Hepatocyte (in vitro differentiated cells): ENCODE data around the gene MDFI. TPM values are rescaled to one million over a fixed set of nuclear protein-coding genes. Genes with fewer than 3 reads are reported as not detected.

Source experiments
- DNase-seq: peaks from one replicate; pipeline ENCODE4 v3.0.0-alpha.2; 2016; ENCODE audit warnings: low spot score
- H2AFZ ChIP-seq: fragments of 200-600 bp; sonication (generic); 2 replicates; pipeline ENCODE4 v1.6.0; 2016; ENCODE audit warnings: antibody characterized with exemption, mild to moderate bottlenecking
- H3K27ac ChIP-seq: fragments of 200-600 bp; sonication (generic); 2 replicates; pipeline ENCODE4 v1.5.1; 2016; ENCODE audit warnings: mild to moderate bottlenecking
- H3K27me3 ChIP-seq: fragments of 200-600 bp; sonication (generic); 2 replicates; pipeline ENCODE4 v1.6.1; 2016
- H3K36me3 ChIP-seq: fragments of 200-600 bp; sonication (generic); replicated peaks from 2 replicates; pipeline ENCODE4 v1.5.1; 2016; ENCODE audit warnings: low read depth; ENCODE audit not compliant: insufficient read depth
- H3K4me1 ChIP-seq: fragments of 200-600 bp; sonication (generic); 2 replicates; pipeline ENCODE4 v1.5.1; 2016; ENCODE audit warnings: mild to moderate bottlenecking, moderate library complexity; ENCODE audit not compliant: insufficient read depth
- H3K4me2 ChIP-seq: fragments of 200-600 bp; sonication (generic); 2 replicates; pipeline ENCODE4 v1.6.0; 2016
- H3K4me3 ChIP-seq: fragments of 200-600 bp; sonication (generic); 2 replicates; pipeline ENCODE4 v1.5.1; 2016; ENCODE audit warnings: mild to moderate bottlenecking
- H3K79me2 ChIP-seq: fragments of 200-600 bp; sonication (generic); 2 replicates; pipeline ENCODE4 v1.6.0; 2017; ENCODE audit warnings: mild to moderate bottlenecking
- H3K9me2 ChIP-seq: fragments of 200-600 bp; sonication (generic); replicated peaks from 2 replicates; pipeline ENCODE4 v1.6.0; 2017; ENCODE audit warnings: mild to moderate bottlenecking; ENCODE audit not compliant: insufficient read depth
- H3K9me3 ChIP-seq: fragments of 200-600 bp; sonication (generic); 2 replicates; pipeline ENCODE4 v1.5.1; 2016; ENCODE audit warnings: low read depth, mild to moderate bottlenecking
- H4K20me1 ChIP-seq: fragments of 200-600 bp; sonication (generic); 2 replicates; pipeline ENCODE4 v1.6.0; 2016; ENCODE audit warnings: mild to moderate bottlenecking; ENCODE audit not compliant: insufficient read depth, poor library complexity, severe bottlenecking
- CTCF ChIP-seq: fragments of 200-600 bp; sonication (generic); IDR thresholded peaks from 2 replicates; pipeline ENCODE4 v1.5.1; 2016; ENCODE audit warnings: antibody characterized with exemption, mild to moderate bottlenecking; ENCODE audit not compliant: poor library complexity
- EZH2 ChIP-seq: fragments of 200-600 bp; sonication (generic); IDR thresholded peaks from 2 replicates; pipeline ENCODE4 v1.6.1; 2016; ENCODE audit warnings: antibody characterized with exemption, mild to moderate bottlenecking, borderline replicate concordance
- EZH2phosphoT487 ChIP-seq: fragments of 200-600 bp; sonication (generic); IDR thresholded peaks from one replicate; pipeline ENCODE4 v1.6.1; 2018; ENCODE audit warnings: antibody characterized with exemption, mild to moderate bottlenecking, low read depth, moderate library complexity; ENCODE audit not compliant: unreplicated experiment, severe bottlenecking
- WGBS: methylation state at CpG from one replicate; pipeline ENCODE4 v1.1.6; 2016; ENCODE audit warnings: low lambda C conversion rate; ENCODE audit errors: missing lambda C conversion rate; 5-methylcytosine and 5-hydroxymethylcytosine counted together
- polyA plus RNA-seq: library from polyadenylated mRNA; unstranded; fragments of >200 nt; fragmentation: Nextera tagmentation; extraction: Ambion mirVana; gene quantifications from 2 replicates; pipeline ENCODE4 v1.2.1, GENCODE V29; 2016
- total RNA-seq: library from RNA; depleted of rRNA; stranded (reverse); fragments of >200 nt; gene quantifications from 2 replicates; pipeline ENCODE4 v1.2.3, GENCODE V29; 2014

The MDFI gene
- total and polyA plus RNA-seq, 2 experiments from 2014 or later: 45.2 to 106 TPM

DNA sequence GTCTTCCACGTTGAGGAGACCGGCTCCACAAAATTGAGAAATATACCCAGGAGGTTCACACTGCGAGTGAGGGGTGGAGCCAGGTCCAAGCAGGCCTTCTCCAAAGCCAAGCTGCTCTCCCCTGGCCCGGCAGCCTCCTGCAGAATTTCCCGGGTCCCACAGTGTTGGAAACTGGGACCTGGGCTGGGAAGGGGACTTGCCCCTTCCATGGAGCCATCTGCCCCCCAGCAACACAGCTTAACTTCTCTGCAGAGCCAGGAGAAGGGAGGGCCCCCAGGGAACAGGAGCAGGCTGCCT, 35.4 kb downstream of the MDFI start:
- Histone ChIP-seq H3K36me3 (no peaks in the 10 kb centered on the region), H3K4me2 (no peak overlapping the region), H3K4me1 (no peaks in the 10 kb centered on the region), H3K9me2 (no peaks in the 10 kb centered on the region), H4K20me1 (no peaks in the 10 kb centered on the region), H3K79me2 (no peaks in the 10 kb centered on the region), H3K9me3 (no peaks in the 10 kb centered on the region), H3K4me3 (no peak overlapping the region), H3K27ac (no peak overlapping the region), H2AFZ (no peak overlapping the region), H3K27me3 (peaks cover 3% of the 10 kb centered on the region)
- TF ChIP-seq CTCF (no peak), EZH2phosphoT487 (no peak), EZH2 (no peak)
- DNase-seq: no peak
- 74% methylated on average over 5 of the region's 5 CpGs for WGBS

GRCh38 chr6:41674231-41675000, 36.1 kb downstream of the MDFI start:
- Histone ChIP-seq H3K27me3 (peaks cover 3% of the 10 kb centered on the region), H3K27ac (no peak overlapping the region), H3K9me3 (no peaks in the 10 kb centered on the region), H3K4me1 (no peaks in the 10 kb centered on the region), H3K36me3 (no peaks in the 10 kb centered on the region), H3K9me2 (no peaks in the 10 kb centered on the region), H4K20me1 (no peaks in the 10 kb centered on the region), H3K79me2 (no peaks in the 10 kb centered on the region), H3K4me3 (no peak overlapping the region), H2AFZ (no peak overlapping the region), H3K4me2 (no peak overlapping the region)
- no peak for TF ChIP-seq EZH2
- TF ChIP-seq EZH2phosphoT487: no peak
- TF ChIP-seq CTCF: no peak
- 83% methylated on average over 7 of the region's 7 CpGs for WGBS
- no peak for DNase-seq

DNA sequence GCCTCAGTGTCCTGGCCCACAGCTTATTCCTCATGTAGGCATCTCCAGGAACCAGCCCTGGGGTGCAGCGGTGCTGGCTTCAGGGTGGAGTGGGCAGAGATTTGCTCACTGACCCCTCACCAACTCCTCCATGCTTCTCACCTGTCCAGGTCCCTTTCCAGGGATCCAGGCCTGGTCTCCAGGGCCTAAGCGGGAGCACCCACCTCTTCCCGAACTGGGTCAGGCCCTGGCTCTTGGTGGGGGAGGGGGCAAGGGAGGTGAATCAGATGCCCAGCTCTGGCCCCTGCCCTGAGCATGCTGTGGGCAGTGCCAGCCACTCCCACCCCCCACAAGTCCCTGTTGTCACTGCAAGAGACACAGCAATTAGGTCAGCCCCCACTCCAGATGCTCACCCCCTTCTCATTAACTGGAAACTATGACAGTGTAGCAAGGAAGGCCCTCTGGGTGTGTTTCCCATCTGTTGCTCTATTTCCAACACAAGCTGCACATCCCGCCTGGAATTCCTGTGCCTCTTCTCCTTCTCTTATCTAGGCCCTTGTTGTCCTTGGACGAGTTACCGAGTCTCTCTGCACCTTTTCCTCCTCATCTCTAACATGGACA, 37.0 kb downstream of the MDFI start:
- Histone ChIP-seq H2AFZ (no peak overlapping the region), H3K9me2 (no peaks in the 10 kb centered on the region)
- no peak for DNase-seq

More for the DNA sequence above, 37.0 kb downstream of the MDFI start:
- H3K9me3 ChIP-seq: no peaks in the 10 kb centered on the region
- H3K27ac ChIP-seq: no peak overlapping the region
- no peak overlapping the region for H3K4me3 ChIP-seq
- peaks cover 3% of the 10 kb centered on the region for H3K27me3 ChIP-seq
- no peaks in the 10 kb centered on the region for H3K36me3 ChIP-seq
- WGBS: 81% methylated on average over 6 of the region's 6 CpGs
- TF ChIP-seq EZH2 (no peak), CTCF (no peak), EZH2phosphoT487 (no peak)
- H3K79me2 ChIP-seq: no peaks in the 10 kb centered on the region
- no peaks in the 10 kb centered on the region for H3K4me1 ChIP-seq
- no peak overlapping the region for H3K4me2 ChIP-seq
- no peaks in the 10 kb centered on the region for H4K20me1 ChIP-seq
